Stimulated activated naive B cell treated with anti-CD40 and anti-IgM and Interleukin-4, amounts not matched to agents 10 μg/mL and 1 μg/mL and 100 μg/mL, for 72 hours (primary cell): ENCODE results near the gene GPR61.
A peak's percentile ranks its signal among the peaks of the same experiment; 100 is the strongest.

Experiments
- ATAC-seq, 2 donors: fragments of 150-1000 bp; cut with Tn5 transposase; replicated peaks; 2 replicates each; pipeline ENCODE4 v1.10.0; 2021; ENCODE audit warnings: moderate library complexity in 1 of 2
- DNase-seq: peaks from one replicate; pipeline ENCODE4 v3.0.0; 2021
- H3K27ac Mint-ChIP-seq: one replicate; pipeline ENCODE4 v1.8.0; 2022; ENCODE audit warnings: mild to moderate bottlenecking, mixed read lengths
- H3K27me3 Mint-ChIP-seq, 2 donors: one replicate each; pipeline ENCODE4 v1.8.0; 2022; ENCODE audit warnings: mixed read lengths in 2 of 2
- H3K36me3 Mint-ChIP-seq, 2 donors: one replicate each; pipeline ENCODE4 v1.8.0; 2022; ENCODE audit warnings: mixed read lengths in 2 of 2, mild to moderate bottlenecking in 1 of 2
- H3K4me1 Mint-ChIP-seq, 2 donors: one replicate each; pipeline ENCODE4 v1.8.0; 2022; ENCODE audit warnings: mixed read lengths in 2 of 2, mild to moderate bottlenecking in 1 of 2
- H3K4me3 Mint-ChIP-seq, 2 donors: one replicate each; pipeline ENCODE4 v1.8.0; 2022; ENCODE audit warnings: mild to moderate bottlenecking in 2 of 2, mixed read lengths in 2 of 2, moderate library complexity in 1 of 2
- H3K9me3 Mint-ChIP-seq, 2 donors: one replicate each; pipeline ENCODE4 v1.8.0; 2022; ENCODE audit warnings: mixed read lengths in 2 of 2, mild to moderate bottlenecking in 1 of 2

Gene GPR61

DNA sequence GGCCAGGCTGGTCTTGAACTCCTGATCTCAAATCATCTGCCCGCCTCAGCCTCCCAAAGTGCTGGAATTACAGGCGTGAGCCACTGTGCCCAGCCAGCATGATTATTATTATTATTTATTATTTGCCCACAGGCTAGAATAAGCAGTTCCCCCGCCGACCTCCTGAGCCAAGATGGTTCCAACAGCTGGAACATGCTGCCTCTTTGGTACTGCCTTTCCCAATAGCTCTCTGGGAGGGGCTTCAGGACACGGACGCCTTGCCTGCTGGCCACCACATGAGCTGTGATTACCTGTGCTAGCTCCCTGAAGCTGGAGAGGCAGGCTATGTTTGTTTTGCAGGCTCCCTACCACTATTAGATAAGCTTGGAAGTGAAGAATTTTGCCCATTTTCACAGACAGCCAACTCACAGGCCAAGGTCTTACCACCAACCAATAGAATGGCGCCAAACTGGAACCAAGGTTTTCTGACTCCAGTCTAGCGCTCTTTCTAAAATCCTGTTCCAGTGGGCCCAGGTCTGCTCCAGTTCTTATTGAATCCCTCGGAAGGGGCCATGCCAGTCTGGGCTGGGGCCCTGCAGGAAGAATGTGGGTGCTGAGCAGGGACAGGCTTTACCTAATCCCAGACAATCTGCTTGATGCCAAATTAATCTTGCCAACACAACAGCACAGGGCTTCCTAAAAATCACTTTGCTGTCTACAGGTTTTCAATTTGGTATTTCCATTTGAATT, 2.1 kb upstream of the GPR61 start:
- Mint-ChIP-seq H3K9me3 (no peaks in the 10 kb centered on the region), H3K4me3 (no peak overlapping the region), H3K4me1 (peaks cover 4% of the 10 kb centered on the region in 2 donors), H3K27me3 (no peaks in the 10 kb centered on the region), H3K36me3 (no peaks in the 10 kb centered on the region), H3K27ac (no peak overlapping the region)
- DNase-seq = no peak
- ATAC-seq = no peak

DNA sequence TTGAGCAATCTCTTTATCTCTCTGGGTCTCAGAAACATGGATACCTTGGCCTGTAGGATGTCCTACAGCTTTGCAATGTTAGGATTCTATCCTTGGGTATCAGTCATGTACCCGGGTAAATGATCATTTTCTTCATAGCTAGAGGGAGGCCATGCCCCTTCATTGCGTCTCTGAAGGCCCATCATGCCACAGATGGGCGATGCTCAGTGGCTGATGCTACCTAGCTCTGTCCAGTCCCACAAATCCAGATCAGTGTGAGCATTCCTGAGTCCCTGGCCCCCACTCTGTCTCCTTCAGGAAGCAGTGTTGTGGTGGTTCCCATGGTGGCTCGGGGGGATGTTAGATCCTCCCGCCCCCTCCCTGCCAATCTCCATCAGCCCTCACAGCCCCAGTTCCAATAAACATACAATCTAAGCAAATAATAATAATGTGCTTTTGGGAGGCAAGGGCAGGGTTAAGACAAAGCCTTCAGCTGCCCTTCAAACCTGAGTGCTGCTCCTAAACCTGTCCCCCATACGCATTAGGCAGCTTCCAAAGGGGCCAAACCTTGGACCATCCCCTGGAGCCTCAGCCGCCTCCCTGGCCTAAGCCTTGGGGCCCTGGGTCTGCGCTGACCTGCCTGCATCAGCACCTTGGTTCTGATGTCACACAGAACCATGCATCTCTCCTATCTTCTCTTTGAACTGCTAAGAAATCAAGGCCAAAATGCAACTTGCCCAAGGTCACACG, 681 bp upstream of the GPR61 start:
- H3K36me3 Mint-ChIP-seq = no peaks in the 10 kb centered on the region
- DNase-seq = no peak
- no peaks in the 10 kb centered on the region for H3K4me1 Mint-ChIP-seq

GRCh38 chr1:109541102-109541501, 1.4 kb downstream of the GPR61 start:
- Mint-ChIP-seq H3K27me3 (no peaks in the 10 kb centered on the region), H3K36me3 (no peaks in the 10 kb centered on the region), H3K9me3 (no peaks in the 10 kb centered on the region), H3K27ac (no peak overlapping the region), H3K4me1 (peaks cover 2% of the 10 kb centered on the region in 2 donors), H3K4me3 (no peak overlapping the region)
- DNase-seq = no peak
- ATAC-seq = no peak

More for the DNA sequence above, 681 bp upstream of the GPR61 start:
- no peaks in the 10 kb centered on the region for H3K9me3 Mint-ChIP-seq
- H3K27ac Mint-ChIP-seq = no peak overlapping the region
- no peaks in the 10 kb centered on the region for H3K27me3 Mint-ChIP-seq
- ATAC-seq = no peak
- H3K4me3 Mint-ChIP-seq = no peak overlapping the region

GRCh38 chr1:109542657-109543056, 3.0 kb downstream of the GPR61 start:
- Mint-ChIP-seq H3K36me3 (no peaks in the 10 kb centered on the region), H3K4me1 (peaks cover 7 to 17% of the 10 kb centered on the region in 2 donors), H3K9me3 (no peaks in the 10 kb centered on the region), H3K4me3 (no peak overlapping the region), H3K27ac (no peak overlapping the region), H3K27me3 (no peaks in the 10 kb centered on the region)
- ATAC-seq (no peak), DNase-seq (no peak)

GRCh38 chr1:109543283-109543987, 3.8 kb downstream of the GPR61 start:
- DNase-seq (no peak), ATAC-seq (no peak)
- peaks cover 7 to 19% of the 10 kb centered on the region in 2 donors for H3K4me1 Mint-ChIP-seq
- no peak overlapping the region for H3K27ac Mint-ChIP-seq
- H3K9me3 Mint-ChIP-seq = no peaks in the 10 kb centered on the region
- no peaks in the 10 kb centered on the region for H3K27me3 Mint-ChIP-seq
- peaks cover 1 to 2% of the 10 kb centered on the region in 2 donors for H3K36me3 Mint-ChIP-seq
- no peak overlapping the region for H3K4me3 Mint-ChIP-seq

DNA sequence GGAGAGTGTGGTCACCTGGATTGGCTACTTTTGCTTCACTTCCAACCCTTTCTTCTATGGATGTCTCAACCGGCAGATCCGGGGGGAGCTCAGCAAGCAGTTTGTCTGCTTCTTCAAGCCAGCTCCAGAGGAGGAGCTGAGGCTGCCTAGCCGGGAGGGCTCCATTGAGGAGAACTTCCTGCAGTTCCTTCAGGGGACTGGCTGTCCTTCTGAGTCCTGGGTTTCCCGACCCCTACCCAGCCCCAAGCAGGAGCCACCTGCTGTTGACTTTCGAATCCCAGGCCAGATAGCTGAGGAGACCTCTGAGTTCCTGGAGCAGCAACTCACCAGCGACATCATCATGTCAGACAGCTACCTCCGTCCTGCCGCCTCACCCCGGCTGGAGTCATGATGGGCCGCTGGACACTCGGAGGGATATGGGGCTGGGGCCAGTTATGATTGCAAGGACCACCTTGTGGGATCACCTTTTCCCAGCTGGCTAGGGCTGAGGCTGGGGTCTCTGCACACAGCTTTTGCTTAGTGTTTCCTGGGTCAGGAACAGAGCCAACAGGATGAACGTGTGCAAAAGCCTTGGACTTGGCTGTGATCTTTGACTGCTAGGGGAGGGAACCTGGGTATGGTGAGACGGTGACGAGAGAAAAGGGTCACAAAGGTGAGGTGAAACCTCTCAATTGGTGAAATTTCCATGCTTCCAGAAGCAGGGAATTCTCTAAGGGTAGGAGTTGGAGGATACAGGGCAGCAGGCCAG, 4.5 kb downstream of the GPR61 start:
- Mint-ChIP-seq H3K36me3 (peaks cover 3 to 4% of the 10 kb centered on the region in 2 donors), H3K27me3 (no peaks in the 10 kb centered on the region), H3K4me3 (no peak overlapping the region), H3K27ac (no peak overlapping the region), H3K4me1 (peaks cover 10 to 22% of the 10 kb centered on the region in 2 donors), H3K9me3 (no peaks in the 10 kb centered on the region)
- DNase-seq = no peak
- ATAC-seq = no peak

DNA sequence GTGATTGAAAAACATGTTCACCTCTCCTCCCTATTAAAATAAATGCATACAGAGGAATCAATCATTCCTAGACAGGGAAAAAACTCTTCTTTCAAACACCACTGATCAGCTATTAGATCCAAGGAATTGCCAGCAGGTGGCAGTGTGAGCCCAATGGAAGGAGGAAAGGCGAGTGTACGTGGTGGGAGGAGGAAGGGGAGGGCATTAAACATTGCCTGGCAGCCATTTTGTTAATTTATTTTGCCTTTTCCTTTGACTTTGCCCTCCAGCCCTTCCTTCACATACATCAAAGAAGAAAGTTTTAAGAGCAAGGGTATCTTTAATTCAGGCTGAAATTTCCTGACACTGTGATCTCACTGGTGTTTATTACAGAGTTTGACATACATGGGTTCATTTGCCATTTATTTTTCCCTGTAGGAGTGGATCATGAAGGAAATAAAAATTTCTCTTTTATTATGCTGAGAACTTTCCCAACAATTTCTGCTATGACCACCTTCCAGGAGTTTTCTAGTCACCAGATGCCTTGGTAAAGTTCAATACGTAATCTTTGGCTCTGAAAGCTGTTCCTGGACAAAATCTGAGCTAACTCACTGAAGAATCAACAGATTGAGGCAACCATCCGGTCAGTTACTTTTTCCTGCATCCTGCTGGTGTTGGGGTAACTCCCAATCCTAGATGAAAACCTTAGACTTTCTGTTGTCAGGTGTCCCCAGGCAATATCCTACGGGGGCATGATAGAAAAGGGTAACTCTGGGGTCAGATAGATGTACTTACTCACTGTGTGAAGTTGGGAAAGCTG, 6.8 kb downstream of the GPR61 start:
- H3K9me3 Mint-ChIP-seq = no peaks in the 10 kb centered on the region
- no peaks in the 10 kb centered on the region for H3K27me3 Mint-ChIP-seq
- peak overlapping the region; percentile 65 to 97 for H3K4me3 Mint-ChIP-seq
- H3K36me3 Mint-ChIP-seq = peaks cover 3 to 4% of the 10 kb centered on the region in 2 donors
- H3K27ac Mint-ChIP-seq = peak overlapping the region; percentile 85
- DNase-seq (peak; percentile 77), ATAC-seq (peak; percentile 48 to 57)
- peaks cover 15 to 39% of the 10 kb centered on the region in 2 donors for H3K4me1 Mint-ChIP-seq

GRCh38 chr1:109547463-109548320, 8.0 kb downstream of the GPR61 start:
- peak overlapping the region; percentile 99 for H3K27ac Mint-ChIP-seq
- ATAC-seq = peak; percentile 23 to 31
- no peaks in the 10 kb centered on the region for H3K27me3 Mint-ChIP-seq
- peak overlapping the region; percentile 97 to 98 for H3K4me3 Mint-ChIP-seq
- DNase-seq = no peak
- peaks cover 18 to 39% of the 10 kb centered on the region in 2 donors for H3K4me1 Mint-ChIP-seq
- H3K36me3 Mint-ChIP-seq = peaks cover 3 to 4% of the 10 kb centered on the region in 2 donors
- H3K9me3 Mint-ChIP-seq = no peaks in the 10 kb centered on the region

DNA sequence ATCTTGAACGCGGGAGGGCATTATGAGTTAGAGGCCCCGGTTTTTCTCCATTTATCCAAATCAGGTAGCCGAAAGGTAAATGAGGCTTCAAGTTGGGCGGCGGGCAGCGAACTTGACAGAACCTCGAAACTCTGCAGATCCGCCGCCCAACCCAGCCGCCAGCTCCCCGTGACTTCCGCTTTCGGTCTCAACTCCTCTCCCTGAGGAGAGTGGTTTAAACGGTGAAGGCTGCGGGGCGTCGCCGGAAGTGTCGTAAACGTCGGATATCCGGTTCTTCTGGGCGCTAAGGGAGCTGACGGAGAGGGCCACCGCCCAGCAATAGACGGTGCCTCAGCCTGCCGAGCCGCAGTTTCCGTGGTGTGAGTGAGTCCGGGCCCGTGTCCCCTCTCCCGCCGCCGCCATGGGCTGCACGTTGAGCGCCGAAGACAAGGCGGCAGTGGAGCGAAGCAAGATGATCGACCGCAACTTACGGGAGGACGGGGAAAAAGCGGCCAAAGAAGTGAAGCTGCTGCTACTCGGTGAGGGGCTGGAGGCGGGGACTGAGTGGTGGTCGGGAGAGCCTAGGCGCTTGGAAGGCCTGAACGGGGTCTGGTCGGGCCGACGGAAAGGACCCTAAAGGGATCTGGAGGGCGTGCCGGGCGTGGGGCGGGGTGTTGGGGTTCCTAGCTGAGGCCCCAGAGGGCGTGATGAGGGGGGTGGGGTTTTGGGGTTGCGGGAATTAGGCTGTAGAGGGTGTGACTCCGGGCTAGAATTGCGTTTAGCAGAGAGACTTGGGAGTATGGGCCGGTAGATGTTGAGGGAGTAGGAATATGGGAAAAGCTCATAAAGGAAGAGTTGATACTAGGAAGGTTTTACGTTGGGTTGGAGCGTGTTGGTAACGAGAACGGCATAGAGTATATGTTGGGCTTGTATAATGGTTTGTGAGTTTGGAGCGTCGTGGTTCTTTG, 8.9 kb downstream of the GPR61 start, which contains the start of gene GNAI3:
GNAI3 (plus strand) TSS at position 295 of the 947 bp plus-strand sequence; CDS start at position 401, 106 bp downstream.
- H3K4me3 Mint-ChIP-seq = peak within 1 kb of the TSS; percentile 97 to 98
- no peaks in the 10 kb centered on the region for H3K27me3 Mint-ChIP-seq
- peak within 1 kb of the TSS; percentile 99 for H3K27ac Mint-ChIP-seq
- peak; percentile 93 for DNase-seq
- H3K4me1 Mint-ChIP-seq = peaks cover 18 to 41% of the 10 kb centered on the region in 2 donors
- H3K9me3 Mint-ChIP-seq = no peaks in the 10 kb centered on the region
- H3K36me3 Mint-ChIP-seq = peaks cover 3 to 4% of the 10 kb centered on the region in 2 donors
- ATAC-seq = peak; percentile 96 to 97

DNA sequence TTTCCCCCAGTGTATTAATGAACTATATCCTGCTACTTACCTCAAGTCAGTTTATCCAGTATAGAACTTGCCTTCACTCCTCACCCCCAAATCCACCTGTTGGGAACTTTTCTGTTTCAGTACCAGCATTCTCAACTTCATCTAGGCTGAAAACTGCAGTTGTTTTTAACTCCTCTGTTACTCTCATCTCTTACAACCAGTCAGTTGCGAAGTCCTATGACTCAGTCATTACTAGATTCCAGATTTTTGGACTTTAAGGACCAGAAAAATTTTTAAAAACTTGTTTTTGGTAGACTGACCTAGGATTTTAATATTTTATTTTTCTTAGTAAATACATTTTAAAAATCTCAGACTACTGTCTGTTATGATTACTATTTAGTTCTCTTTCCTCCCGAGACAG, 16.9 kb downstream of the GPR61 start:
- DNase-seq (no peak), ATAC-seq (no peak)
- Mint-ChIP-seq H3K9me3 (no peaks in the 10 kb centered on the region), H3K36me3 (peaks cover 15 to 16% of the 10 kb centered on the region in 2 donors), H3K27ac (no peak overlapping the region), H3K27me3 (no peaks in the 10 kb centered on the region), H3K4me3 (no peak overlapping the region), H3K4me1 (peaks cover 36 to 73% of the 10 kb centered on the region in 2 donors)

DNA sequence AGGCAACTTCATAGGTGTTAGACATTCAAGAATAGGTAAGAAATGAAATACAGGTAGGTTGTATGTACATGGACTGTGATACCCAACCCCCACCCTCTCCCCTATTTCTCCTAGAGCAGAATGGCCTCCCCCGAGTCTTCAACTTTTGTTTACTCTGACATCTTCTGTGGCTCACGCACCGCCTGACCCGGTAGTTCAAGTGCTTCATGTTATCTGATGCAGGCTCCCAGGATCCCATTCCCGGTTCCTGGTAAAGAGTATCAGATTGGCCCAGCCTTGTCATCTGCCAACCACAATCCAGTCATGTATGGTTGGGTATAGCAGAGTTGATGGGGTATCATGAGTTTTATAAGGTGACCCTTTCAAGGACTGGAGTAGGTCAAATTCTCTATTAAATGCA, 17.8 kb downstream of the GPR61 start:
- Mint-ChIP-seq H3K27me3 (no peaks in the 10 kb centered on the region), H3K4me1 (peaks cover 36 to 83% of the 10 kb centered on the region in 2 donors), H3K9me3 (no peaks in the 10 kb centered on the region), H3K36me3 (peaks cover 15 to 16% of the 10 kb centered on the region in 2 donors), H3K4me3 (no peak overlapping the region), H3K27ac (no peak overlapping the region)
- no peak for ATAC-seq
- no peak for DNase-seq

- Mint-ChIP-seq H3K27me3 (no peaks in the 10 kb centered on the region), H3K4me3 (no peak overlapping the region), H3K27ac (no peak overlapping the region), H3K4me1 (peaks cover 38 to 84% of the 10 kb centered on the region in 2 donors), H3K36me3 (peaks cover 6 to 15% of the 10 kb centered on the region in 2 donors), H3K9me3 (no peaks in the 10 kb centered on the region)
- DNase-seq = no peak
- no peak for ATAC-seq
Measured at GRCh38 chr1:109559995-109560394, 20.3 kb downstream of the GPR61 start.
